NCI-H2107 (cell line): ENCODE data around the gene BZW2.

Experiments used
- DNase-seq: peaks from one replicate; lab custom pipeline; 2025; lab: John Stamatoyannopoulos, UW

Gene BZW2

GRCh38 chr7:16753102-16753931 lies 107.3 kb downstream of the BZW2 start, which contains the start of gene TSPAN13:
TSS of gene TSPAN13 (plus strand) at chr7:16753755. CDS start at chr7:16753968, 213 bp downstream.
- DNase-seq = peak; percentile 77

DNA sequence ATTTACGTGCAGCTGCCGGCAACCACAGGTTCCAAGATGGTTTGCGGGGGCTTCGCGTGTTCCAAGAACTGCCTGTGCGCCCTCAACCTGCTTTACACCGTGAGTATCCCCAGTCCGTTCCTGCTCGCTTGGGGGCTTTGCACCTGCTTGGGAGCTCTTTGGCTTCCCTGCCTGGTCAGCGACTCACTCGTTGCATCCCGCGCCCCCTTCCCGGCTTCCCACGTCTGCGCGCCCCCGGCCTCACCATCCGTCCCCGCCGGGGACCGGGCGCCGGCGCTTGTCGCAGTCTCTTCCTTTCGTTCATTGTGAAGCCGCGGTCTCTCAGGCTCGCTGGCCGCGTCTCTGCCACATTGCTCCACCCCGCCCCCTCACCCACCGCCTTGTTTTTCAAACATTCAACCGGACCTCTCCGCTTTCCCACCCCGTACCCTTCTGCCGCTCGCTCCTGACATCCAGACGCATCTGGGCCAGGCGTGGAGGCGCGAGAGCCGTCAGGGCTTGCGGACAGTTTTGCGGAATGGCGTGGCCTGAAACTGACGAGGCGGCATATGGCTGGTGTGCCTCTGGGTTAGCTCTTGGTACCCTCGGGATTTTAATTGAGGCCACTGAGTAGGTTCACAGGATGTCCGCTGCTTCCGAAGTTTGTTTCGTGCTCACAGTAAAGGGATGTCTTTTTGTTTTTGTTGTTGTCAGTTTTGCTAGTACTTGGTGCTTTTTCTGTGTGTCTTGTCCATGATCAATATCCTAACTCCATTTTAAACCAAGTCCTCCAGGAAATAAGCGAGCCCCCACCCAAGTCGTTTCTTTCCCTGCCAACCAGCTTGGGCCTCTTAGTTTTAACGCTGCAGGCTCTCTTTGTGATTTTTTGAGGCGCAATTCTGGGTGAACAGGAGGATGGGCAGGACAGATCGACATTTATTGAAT lies 108.2 kb downstream of the BZW2 start:
- DNase-seq = no peak

DNA sequence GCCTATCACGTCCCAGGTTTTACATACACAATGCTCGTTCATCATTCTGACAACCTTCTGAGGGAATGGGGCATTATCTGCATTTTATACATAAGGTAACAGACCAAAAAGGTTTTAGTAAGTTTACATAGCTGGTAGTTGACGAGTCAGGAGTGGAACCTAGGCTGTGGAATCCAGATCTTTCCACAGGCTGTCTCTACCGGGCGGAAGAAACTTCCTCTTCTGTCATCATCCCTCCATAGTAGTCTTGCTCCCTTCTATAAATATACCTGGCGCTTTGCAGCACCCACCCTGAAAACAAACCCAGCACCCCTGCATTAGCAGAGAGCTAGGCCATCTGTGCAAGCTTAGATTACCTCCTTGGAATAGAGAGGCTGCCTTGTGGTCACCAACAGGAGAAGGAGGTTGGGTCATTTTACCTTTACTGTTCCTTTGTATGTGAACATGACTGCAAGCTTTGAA lies 108.9 kb downstream of the BZW2 start:
- peak; percentile 24 for DNase-seq

- DNase-seq = no peak
Observed at GRCh38 chr7:16755397-16755796, 109.4 kb downstream of the BZW2 start.
